A549 (cell line): ENCODE data around the gene AGPAT2. TPM values are rescaled to one million over a fixed set of nuclear protein-coding genes. Genes with fewer than 3 reads are reported as not detected.

Experiments used
- ATAC-seq, 2 experiments: fragments of 200-7000 bp in 1 of 2; fragments of >200 bp in 1 of 2; cut with Nextera tagmentation in 1 of 2; cut with Tn5 transposase in 1 of 2; 3 replicates each; pipeline versions ENCODE4 v1.8.0 to v1.9.1; 2018 to 2020; ENCODE audit warnings: mild to moderate bottlenecking in 1 of 2, moderate library complexity in 1 of 2
- CTCF ChIA-PET: fragments of 300-600 bp; sonication (Branson Sonifier 250); formaldehyde crosslinking; extraction: SDS; loops from one replicate; lab custom pipeline; 2021; ENCODE audit warnings: antibody characterized with exemption, inconsistent platforms; lab: Yijun Ruan, JAX
- POLR2A ChIA-PET: fragments of 350-600 bp; formaldehyde crosslinking; extraction: SDS; loops from one replicate; lab custom pipeline; 2021; ENCODE audit warnings: antibody characterized with exemption, inconsistent platforms; lab: Yijun Ruan, JAX
- DNase-seq, 2 experiments: peaks; one replicate each; pipeline versions ENCODE4 v3.0.0 to v3.0.0-alpha.2; 2011 to 2016; ENCODE audit warnings: low read depth in 1 of 2, low spot score in 1 of 2
- FAIRE-seq: peaks from 2 replicates; lab custom pipeline; 2011; peaks lifted over from hg19 to GRCh38; lab: Jason Lieb, UNC
- H3K27ac ChIP-seq, 2 experiments: fragments of >200 bp; sonication (Bioruptor Twin); formaldehyde crosslinking; 3 replicates each; pipeline ENCODE4 v1.5.1; 2016 to 2017
- H3K4me1 ChIP-seq: fragments of >200 bp; sonication (Bioruptor Twin); formaldehyde crosslinking; 3 replicates; pipeline ENCODE4 v1.6.1; 2016
- H3K4me2 ChIP-seq: fragments of >200 bp; sonication (Bioruptor Twin); formaldehyde crosslinking; 3 replicates; pipeline ENCODE4 v1.6.1; 2016
- H3K4me3 ChIP-seq: fragments of >200 bp; sonication (Bioruptor Twin); formaldehyde crosslinking; 3 replicates; pipeline ENCODE4 v1.5.1; 2016
- H3K9me3 ChIP-seq: fragments of >200 bp; sonication (Bioruptor Twin); formaldehyde crosslinking; 3 replicates; pipeline ENCODE4 v1.6.1; 2016
- CBX2 ChIP-seq: fragments of 200-600 bp; sonication (generic); IDR thresholded peaks from 2 replicates; pipeline ENCODE4 v1.6.1; 2016; ENCODE audit warnings: low read depth, mild to moderate bottlenecking, borderline replicate concordance
- ELK1 ChIP-seq: fragments of 150-350 bp; IDR thresholded peaks from 2 replicates; pipeline ENCODE4 v1.6.1; 2014; ENCODE audit warnings: low read depth, mild to moderate bottlenecking, low read length
- EP300 ChIP-seq, 2 experiments: fragments of >200 bp; sonication (Bioruptor Twin); formaldehyde crosslinking; IDR thresholded peaks; 2 replicates in 1 of 2; 3 replicates in 1 of 2; pipeline ENCODE4 v1.6.1; 2016 to 2017
- ESRRA ChIP-seq: fragments of 150-350 bp; IDR thresholded peaks from 2 replicates; pipeline ENCODE4 v1.6.1; 2014; ENCODE audit warnings: mild to moderate bottlenecking, low read length, borderline replicate concordance
- HES2 ChIP-seq: fragments of >200 bp; sonication (Bioruptor Twin); formaldehyde crosslinking; IDR thresholded peaks from 2 replicates; pipeline ENCODE4 v1.6.1; 2016
- KDM5A ChIP-seq: fragments of 200-600 bp; sonication (generic); IDR thresholded peaks from 2 replicates; pipeline ENCODE4 v1.6.1; 2016; ENCODE audit warnings: antibody characterized with exemption, mild to moderate bottlenecking
- MAFK ChIP-seq: fragments of 450-650 bp; IDR thresholded peaks from 2 replicates; pipeline ENCODE4 v1.6.1; 2014; ENCODE audit not compliant: partially characterized antibody
- MAZ ChIP-seq: fragments of 150-350 bp; IDR thresholded peaks from 2 replicates; pipeline ENCODE4 v1.6.1; 2014; ENCODE audit warnings: antibody characterized with exemption, low read depth, low read length, borderline replicate concordance
- NR3C1 ChIP-seq: fragments of >200 bp; sonication (Bioruptor Twin); formaldehyde crosslinking; IDR thresholded peaks from 3 replicates; pipeline ENCODE4 v1.6.1; 2017
- RARB ChIP-seq: fragments of 250-450 bp; sonication (Bioruptor Pico); IDR thresholded peaks from 2 replicates; pipeline ENCODE4 v1.8.0; 2021; ENCODE audit warnings: mild to moderate bottlenecking, moderate library complexity
- RFX5 ChIP-seq: fragments of 450-650 bp; IDR thresholded peaks from 2 replicates; pipeline ENCODE4 v1.7.1; 2014; ENCODE audit warnings: antibody characterized with exemption, mild to moderate bottlenecking, moderate library complexity
- USF2 ChIP-seq: fragments of 450-650 bp; IDR thresholded peaks from 2 replicates; pipeline ENCODE4 v1.6.1; 2014; ENCODE audit warnings: antibody characterized with exemption
- ZNF302 ChIP-seq: fragments of 250-450 bp; sonication (Bioruptor Pico); IDR thresholded peaks from 2 replicates; pipeline ENCODE4 v1.9.0; 2021; ENCODE audit warnings: inconsistent platforms, mild to moderate bottlenecking, moderate library complexity
- WGBS: methylation state at CpG from one replicate; pipeline ENCODE4 v1.1.6; 2017; ENCODE audit errors: missing lambda C conversion rate; 5-methylcytosine and 5-hydroxymethylcytosine counted together
- polyA plus RNA-seq, 4 experiments: library from polyadenylated mRNA; depleted of rRNA in 3 of 4; stranded (reverse); fragments of >200 nt; fragmentation: RNase III in 1 of 4; extraction: RNeasy Plus Mini Kit Qiagen cat#74134 plus additional on column Dnase treatment in 1 of 4; gene quantifications; 2 replicates in 3 of 4; 3 replicates in 1 of 4; pipeline ENCODE4 v1.2.3, GENCODE V29; 2011 to 2017
- TF ChIP-seq, protein P1 (sequence below): fragments of >200 bp; sonication (Bioruptor Twin); formaldehyde crosslinking; IDR thresholded peaks from 3 replicates; pipeline ENCODE4 v1.6.1; 2016
- TF ChIP-seq, protein P2 (sequence below): fragments of 250-450 bp; sonication (Bioruptor Pico); IDR thresholded peaks from 2 replicates; pipeline ENCODE4 v1.5.0; 2021; ENCODE audit warnings: mild to moderate bottlenecking, moderate library complexity, borderline replicate concordance

AGPAT2 gene
- polyA plus RNA-seq, 2 of the 4 experiments (the other 2 are of a cell fraction) = 32.3 to 49.5 TPM

GRCh38 chr9:136693135-136693489 lies 5.9 kb upstream of the AGPAT2 start:
- no peaks in the 10 kb centered on the region for H3K9me3 ChIP-seq
- TF ChIP-seq NR3C1 = no peak
- TF ChIP-seq EP300 (IDR thresholded peaks at IDR 0.05) = no peak
- no peak for TF ChIP-seq HES2
- no peak for TF ChIP-seq USF2
- TF ChIP-seq MAZ = no peak
- TF ChIP-seq KDM5A = no peak
- no peak for TF ChIP-seq RARB (CRISPR knock-in tag)
- no peak for TF ChIP-seq CBX2
- TF ChIP-seq, protein P1, sequence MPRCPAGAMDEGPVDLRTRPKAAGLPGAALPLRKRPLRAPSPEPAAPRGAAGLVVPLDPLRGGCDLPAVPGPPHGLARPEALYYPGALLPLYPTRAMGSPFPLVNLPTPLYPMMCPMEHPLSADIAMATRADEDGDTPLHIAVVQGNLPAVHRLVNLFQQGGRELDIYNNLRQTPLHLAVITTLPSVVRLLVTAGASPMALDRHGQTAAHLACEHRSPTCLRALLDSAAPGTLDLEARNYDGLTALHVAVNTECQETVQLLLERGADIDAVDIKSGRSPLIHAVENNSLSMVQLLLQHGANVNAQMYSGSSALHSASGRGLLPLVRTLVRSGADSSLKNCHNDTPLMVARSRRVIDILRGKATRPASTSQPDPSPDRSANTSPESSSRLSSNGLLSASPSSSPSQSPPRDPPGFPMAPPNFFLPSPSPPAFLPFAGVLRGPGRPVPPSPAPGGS = no peak
- ChIA-PET POLR2A (interaction anchor here (0.8 to 1.5 kb wide), 3 partner anchors 22 to 210 kb away, joined by 3 to 10 read pairs (median 6); no protein-coding TSS in a partner anchor), CTCF (interaction anchor here (0.7 to 8.5 kb wide), 12 partner anchors 8 to 207 kb away, joined by 3 to 113 read pairs (median 14); no protein-coding TSS in a partner anchor)
- no peak overlapping the region for H3K4me3 ChIP-seq
- FAIRE-seq (no peak), DNase-seq (no peak), ATAC-seq (no peak)
- WGBS = 49% methylated on average over 14 of the region's 14 CpGs
- H3K27ac ChIP-seq = peak overlapping the region; percentile 73 to 87
- H3K4me1 ChIP-seq = peaks cover 74% of the 10 kb centered on the region
- peak overlapping the region; percentile 86 for H3K4me2 ChIP-seq

DNA sequence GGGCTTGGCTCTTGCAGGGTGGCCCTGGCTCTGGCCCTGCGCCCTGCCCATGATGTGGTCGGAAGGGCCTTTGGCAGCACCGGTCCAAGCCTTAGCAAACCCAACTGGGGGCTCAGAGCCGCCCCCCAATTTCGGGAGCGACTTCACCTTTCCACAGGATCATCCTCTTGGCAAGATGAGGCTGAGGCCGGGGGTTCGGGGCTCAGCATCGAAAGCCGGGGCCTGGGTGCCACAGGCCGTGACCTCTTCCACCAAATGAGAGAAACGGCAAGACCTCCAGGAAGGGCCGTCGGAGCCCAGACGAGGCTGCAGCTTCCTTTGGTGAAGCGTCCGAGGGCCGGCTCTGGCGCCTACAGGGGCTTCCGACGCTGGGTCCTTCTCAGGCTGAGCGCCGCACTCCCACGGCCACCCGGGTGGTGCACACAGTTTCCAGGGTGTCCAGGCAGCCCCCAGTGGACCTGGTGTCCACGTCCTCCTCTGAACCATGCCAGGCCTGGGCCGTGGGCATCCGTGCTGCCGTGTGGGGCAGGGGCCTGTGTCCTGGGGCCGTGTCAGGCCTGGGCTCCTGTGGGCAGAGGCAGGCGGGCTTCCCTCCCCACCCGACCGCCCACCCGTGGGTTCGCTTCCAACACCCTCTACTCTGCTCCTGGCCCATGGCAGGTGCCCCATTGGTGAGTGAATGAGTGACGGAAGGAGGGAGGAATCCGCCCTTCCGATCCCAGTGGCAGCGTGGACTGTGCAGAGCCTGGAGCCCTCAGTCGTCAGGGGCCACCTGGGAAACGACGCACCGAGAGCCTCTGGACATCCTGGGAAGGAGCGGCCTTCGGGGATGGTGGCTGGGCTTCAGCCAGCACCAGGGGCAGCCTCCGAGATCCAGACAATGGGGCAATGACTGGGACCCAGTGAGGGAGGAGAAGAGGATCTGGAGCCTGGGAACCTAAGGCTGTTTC lies 5.2 kb upstream of the AGPAT2 start:
- Histone ChIP-seq H3K9me3 (no peaks in the 10 kb centered on the region), H3K4me1 (peaks cover 73% of the 10 kb centered on the region), H3K4me3 (no peak overlapping the region), H3K4me2 (peak overlapping the region; percentile 86), H3K27ac (peak overlapping the region; percentile 73 to 87)
- DNase-seq (no peak), FAIRE-seq (no peak), ATAC-seq (no peak)
- WGBS = 93% methylated on average over 36 of the region's 46 CpGs
- CTCF ChIA-PET = interaction anchor here (1.2 to 13.4 kb wide), 9 partner anchors 11 to 207 kb away, joined by 3 to 186 read pairs (median 24); no protein-coding TSS in a partner anchor
- TF ChIP-seq RFX5 = no peak
- no peak for TF ChIP-seq ZNF302 (CRISPR knock-in tag)
- TF ChIP-seq ELK1 = no peak
- TF ChIP-seq MAFK = no peak
- TF ChIP-seq, protein P2, sequence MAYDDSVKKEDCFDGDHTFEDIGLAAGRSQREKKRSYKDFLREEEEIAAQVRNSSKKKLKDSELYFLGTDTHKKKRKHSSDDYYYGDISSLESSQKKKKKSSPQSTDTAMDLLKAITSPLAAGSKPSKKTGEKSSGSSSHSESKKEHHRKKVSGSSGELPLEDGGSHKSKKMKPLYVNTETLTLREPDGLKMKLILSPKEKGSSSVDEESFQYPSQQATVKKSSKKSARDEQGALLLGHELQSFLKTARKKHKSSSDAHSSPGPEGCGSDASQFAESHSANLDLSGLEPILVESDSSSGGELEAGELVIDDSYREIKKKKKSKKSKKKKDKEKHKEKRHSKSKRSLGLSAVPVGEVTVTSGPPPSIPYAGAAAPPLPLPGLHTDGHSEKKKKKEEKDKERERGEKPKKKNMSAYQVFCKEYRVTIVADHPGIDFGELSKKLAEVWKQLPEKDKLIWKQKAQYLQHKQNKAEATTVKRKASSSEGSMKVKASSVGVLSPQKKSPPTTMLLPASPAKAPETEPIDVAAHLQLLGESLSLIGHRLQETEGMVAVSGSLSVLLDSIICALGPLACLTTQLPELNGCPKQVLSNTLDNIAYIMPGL (CRISPR knock-in tag) = no peak
- no peak for TF ChIP-seq ESRRA
- POLR2A ChIA-PET = interaction anchor here (1.5 kb wide), 1 partner anchor 35 kb away, joined by 10 read pairs; no protein-coding TSS in a partner anchor
